Activated CD4-positive, alpha-beta T cell treated with anti-CD3 and anti-CD28 coated beads for 48 hours (primary cell): ENCODE measurements around the gene GDPD5.
A peak's percentile ranks its signal among the peaks of the same experiment; 100 is the strongest.

Source experiments
- DNase-seq: peaks from one replicate; pipeline ENCODE4 v3.0.0-alpha.2; 2020

GDPD5 gene

DNA sequence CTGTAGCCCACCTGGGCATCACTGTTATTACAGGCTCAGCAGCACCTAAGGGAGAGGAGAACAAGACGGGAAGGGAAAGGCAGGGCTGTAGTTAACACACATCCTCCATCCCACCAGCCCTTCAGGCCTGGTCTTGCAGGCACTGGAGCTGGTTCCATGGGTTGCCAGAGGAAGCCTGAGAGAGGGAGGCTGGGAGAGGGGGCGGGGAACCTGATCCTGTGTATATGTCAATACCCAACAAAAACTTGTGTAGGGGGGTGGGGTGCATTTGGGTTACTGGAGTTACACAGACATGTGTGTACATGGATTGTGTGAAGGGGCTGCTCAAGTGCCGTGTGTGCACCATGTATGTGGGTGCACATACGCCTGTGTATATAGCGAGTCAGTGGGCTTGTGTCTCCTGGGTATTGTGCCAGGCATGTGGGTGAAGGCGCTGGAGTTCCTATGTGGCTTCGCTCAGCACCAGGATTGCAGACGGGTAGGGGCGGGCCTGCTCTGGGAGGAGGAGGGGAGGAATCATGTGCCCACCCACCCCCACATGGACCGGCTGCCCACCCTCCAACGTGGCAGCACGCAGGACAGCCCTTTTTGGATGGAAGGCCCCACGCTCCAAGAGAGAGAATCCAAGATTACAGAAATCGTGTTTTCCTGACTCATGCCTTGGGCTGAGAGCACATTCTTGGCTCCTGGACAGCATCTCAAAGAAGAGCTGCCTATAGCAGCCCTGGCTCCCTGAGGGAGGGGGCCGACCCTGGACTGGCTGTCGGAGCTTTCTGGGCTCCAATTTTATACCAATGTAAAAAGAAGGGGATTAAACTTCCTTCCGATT, 32.1 kb upstream of the GDPD5 start:
- no peak for DNase-seq

DNA sequence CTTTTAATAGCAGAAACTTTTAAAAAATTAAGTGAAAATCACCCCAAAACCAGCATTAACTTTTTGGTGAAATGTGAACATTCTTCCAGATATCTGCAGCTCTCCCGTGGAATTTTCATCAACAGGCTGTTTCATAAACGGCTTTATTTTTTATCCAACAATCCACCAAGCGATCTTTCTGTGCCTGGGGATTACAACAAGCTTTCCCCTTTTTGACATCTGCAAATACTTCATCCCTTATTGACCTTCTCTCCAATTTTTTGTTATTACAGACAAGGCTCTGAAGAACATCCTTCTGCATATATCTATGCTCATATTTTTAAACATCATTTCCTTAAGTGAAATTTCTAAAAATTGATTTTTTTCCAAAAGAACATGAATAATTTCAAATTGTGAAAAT, 30.5 kb upstream of the GDPD5 start:
- DNase-seq = no peak

- DNase-seq = no peak
Measured at GRCh38 chr11:75555079-75555811, 29.5 kb upstream of the GDPD5 start.

DNA sequence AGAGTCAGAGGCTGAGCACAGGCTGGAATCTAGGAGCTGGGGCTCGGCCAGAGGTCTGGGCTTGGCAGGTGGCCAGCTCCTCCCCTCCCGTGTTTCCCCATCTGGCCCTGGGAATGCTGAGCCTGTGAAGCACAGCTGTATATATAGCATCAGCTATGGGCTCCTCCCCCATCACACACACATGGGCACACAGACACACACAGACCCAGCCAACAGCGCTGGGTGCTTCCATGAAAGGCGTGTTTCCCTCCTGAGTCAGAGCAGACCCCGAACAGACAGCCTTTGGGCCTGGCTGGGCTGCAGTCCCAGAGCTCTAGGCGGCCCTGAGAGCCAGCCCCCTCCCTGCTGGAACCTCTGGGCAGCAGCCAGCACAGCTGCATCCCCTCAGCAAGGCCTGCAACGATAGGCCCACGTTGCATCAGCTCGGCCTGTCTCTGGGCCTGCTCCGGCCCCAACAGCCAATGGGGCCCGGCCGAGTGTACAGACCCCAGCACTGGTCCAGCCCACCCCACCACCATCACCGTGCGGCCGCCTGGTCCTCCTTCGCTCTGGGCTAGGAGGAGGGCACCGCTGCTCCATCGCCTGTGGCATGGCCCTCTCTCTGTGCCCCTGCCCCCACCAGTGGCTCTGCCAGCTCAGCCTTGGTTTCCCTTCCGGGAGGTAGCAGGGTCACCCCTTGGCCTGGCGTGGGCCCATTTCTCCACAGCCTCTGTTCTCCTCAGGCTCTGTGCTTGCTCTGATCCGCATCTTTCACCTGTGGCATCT, 28.7 kb upstream of the GDPD5 start:
- DNase-seq = no peak

GRCh38 chr11:75553889-75554257, 28.1 kb upstream of the GDPD5 start:
- DNase-seq = no peak

- DNase-seq = no peak
Measured at GRCh38 chr11:75553182-75553581, 27.4 kb upstream of the GDPD5 start.

- DNase-seq = no peak
Measured at GRCh38 chr11:75549370-75549958, 23.7 kb upstream of the GDPD5 start.

DNA sequence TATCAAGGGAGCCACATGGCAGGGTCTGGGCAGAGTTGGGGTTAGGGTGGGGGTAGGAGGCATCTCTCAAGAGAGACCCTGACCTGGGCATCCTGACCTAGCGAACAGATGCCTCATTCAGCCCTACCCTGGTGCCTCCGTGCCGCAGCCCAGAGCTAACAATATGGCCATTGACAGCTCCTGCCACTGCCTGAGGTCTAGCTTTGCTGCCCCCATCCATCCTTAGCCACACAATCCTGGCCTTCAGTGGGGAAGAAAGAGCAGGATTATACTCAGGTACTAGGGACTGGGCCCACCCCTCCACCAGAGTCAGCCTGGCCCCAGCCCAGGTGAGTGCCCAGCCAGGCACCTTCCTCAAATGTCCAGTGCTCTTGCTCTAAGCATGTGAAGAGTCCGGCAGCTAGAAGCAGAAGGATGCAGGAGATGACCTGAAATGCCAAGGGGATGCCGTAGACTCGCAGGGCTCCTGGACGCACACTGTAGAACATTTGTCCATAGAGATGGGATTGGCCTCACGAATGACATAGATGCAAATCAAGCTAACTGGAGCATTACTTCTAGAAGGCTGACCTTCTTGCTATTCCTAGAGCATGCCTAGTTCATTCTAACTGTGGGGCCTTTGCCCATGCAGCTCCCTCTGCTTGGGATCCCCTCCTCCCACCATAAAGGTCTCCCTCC, 23.0 kb upstream of the GDPD5 start:
- DNase-seq = no peak

GRCh38 chr11:75547617-75548058, 21.9 kb upstream of the GDPD5 start:
- peak; percentile 40 for DNase-seq

GRCh38 chr11:75547177-75547576, 21.4 kb upstream of the GDPD5 start:
- no peak for DNase-seq

DNA sequence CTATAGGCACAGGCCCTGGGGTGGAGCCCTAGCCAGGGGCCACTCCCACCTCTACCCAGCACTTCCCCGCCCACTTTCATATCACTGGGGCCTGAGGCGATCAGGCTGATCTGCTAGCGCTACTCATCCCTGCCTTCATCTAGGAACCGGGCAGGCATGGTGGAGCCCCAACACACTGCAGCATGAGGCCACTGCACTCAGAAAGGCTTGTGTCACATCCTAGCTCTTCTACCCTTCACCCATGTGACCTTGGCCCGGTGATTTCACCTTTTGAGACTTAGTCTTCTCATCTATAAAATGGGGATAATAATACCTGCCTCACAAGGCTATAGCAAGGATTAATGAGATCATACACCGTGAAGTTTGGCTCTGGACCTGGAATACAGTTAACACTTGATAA, 18.1 kb upstream of the GDPD5 start:
- peak; percentile 17 for DNase-seq

GRCh38 chr11:75542088-75542438, 16.3 kb upstream of the GDPD5 start:
- no peak for DNase-seq

DNA sequence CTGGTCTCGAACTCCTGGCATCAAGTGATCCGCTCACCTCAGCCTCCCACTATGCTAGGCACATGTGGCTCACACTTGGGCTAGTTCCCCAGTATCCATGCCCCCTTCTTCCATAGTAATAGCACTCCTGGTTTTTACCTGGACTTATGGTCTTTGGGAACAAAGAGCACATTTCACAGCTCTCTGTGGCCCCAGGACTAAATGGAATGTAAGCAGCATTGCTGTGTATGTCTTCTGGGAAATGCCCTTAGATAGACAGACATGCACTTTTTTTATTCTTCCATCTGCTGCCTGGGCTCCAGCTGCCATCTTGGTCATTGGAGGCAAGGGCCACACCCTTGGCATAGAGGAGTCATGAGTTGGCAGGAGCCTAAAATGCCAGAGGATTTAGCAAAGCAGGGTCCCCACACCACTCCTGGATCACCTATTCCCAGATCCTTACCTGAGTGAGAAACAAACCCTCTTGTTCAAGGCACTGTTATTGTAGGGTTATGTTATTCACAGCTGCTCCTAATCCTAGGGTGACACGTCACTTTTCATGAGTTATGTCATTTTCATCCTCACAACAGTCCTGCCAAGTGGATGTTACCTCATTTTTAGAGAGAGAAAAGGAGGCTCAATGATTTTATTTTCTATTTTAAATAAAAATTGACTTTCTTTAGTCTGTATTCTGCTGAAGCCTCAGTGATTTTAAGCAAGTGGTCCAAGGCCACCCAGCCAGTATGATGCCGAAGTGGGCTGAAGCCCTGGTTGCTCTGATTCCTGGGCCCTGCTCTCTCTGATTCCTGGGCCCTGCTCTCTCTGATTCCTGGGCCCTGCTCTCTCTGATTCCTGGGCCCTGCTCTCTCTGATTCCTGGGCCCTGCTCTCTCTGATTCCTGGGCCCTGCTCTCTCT, 15.7 kb upstream of the GDPD5 start:
- DNase-seq = no peak

DNA sequence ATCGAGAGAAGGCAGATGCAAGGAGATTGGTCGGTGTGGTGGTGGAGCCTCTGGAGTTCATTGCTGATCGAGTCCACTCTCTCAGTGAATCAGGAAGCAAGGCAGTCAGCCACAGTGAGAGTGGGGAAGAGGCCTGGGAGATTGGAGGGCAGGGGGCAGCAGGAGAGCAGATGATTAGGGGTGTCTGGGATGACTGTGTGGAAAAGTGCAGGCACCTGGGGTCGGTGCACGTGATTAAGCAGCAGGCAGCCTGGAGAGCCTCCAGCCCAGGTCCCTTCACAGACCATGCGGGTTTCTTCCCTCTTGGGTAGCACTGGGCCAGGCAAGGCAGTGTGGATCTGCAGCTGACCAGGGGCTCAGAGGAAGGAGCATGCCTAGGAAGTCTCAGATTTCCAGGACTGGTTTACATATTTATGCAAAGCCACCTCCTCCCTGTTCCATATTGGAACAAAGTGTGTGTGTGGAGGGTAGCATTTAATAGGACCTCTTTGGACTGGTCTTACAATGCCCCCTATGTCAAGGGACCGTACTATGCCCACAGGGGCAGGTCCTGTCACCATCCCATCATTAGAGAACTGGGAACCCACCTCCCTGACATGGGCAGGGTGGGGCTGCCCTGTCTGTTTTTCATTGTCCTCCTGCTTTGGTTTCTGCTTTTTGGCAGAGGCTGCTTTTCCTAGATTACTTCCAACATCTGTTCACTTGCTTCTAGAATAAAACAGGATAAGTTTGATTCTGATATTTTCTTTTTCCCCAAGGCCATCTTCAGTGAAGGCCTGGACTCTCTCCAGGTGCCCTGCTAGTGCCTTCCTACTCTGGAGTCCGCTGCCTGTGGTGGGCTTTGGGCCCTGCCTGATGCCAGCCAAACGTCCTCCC, 14.0 kb upstream of the GDPD5 start:
- DNase-seq = no peak

DNA sequence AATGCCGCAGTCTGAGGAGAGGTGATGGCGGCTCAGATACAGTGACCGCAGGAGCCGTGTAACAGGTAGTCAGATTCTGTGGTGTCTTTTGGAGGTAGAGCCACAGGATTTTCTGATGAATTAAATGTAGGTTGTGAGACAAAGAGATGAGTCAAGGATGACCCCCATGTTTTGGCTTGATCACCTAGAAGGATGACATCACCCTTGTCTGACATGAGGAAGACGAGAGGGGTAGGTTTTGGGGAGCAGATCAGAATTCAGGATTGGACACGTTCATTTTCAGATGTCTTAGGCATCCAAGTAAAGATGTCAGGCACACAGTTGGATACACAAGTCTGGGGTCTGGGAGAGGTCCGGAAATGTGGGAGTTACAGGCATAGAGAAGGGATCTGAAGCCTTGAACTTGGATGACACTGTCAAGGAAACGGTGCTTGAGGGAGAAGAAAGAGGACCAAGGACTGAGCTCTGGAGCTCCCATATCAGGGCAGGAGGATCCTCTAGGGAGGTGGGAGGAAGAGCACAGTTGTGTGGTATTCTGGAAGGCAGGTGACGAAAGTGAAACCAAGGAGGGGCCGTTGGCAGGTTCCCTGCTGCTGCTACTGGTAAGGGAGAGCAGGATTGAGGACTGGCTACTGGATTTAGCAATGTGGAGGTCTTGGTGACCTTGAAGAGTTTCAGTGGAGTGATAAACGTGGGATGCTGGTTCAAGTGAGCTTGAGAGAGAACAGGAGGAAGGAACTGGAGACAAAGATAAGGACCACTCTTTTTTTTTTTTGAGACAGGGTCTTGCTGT, 12.6 kb upstream of the GDPD5 start:
- DNase-seq = no peak

GRCh38 chr11:75537740-75538139, 12.0 kb upstream of the GDPD5 start:
- no peak for DNase-seq

DNA sequence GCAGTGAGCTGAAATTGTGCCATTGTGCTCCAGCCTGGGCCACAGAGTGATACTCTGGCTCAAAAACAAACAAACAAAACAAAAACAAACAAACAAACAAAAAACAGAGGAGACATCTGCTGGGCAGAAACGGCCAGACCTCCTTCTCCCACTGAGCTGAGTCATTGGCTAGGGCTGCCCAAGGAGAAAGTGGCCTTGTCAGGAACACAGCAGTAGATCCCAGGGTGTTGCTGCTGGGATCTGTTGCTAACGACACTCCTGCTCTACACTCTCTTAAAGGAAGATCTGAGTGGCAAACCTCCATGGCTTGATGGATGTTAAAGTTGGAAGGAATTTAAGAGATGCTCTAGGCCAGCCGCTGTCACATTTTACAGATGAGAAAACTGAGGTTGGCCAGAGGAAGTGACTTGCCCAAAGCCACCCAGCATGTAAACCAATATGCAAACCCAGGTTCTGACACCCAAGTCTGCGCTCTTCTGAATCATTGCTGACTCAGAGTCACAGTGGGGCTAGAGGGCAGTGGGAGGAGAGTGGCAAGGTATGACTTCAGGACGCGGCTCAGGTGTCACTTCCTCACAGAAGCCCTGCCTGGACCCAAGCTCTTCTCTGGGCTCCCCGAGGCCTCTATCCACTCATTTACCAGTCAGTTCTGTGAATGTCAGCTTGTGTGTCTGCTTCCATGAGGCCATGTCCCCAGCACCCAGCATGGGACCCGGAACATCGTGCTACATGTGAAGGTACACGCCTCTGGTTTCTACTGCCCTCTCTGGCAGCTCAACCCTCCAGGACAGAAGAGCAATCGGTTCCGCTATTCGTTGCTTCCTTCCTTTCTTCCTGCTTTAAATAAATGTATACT, 11.3 kb upstream of the GDPD5 start:
- DNase-seq = peak; percentile 68

GRCh38 chr11:75535071-75535470, 9.3 kb upstream of the GDPD5 start:
- DNase-seq = no peak
